Tibial artery (tissue), 4 donors: ENCODE results near the gene OSBPL7.

Experiments used
- DNase-seq, 2 donors: peaks; one replicate each; pipeline ENCODE4 v3.0.0-alpha.2; 2019
- H3K27ac ChIP-seq, 2 donors: fragments of 200-600 bp; sonication (generic) in 1 of 2; 1 replicate in 1 of 2; 2 replicates in 1 of 2; pipeline ENCODE4 v1.5.1; 2018 to 2019; ENCODE audit warnings: mild to moderate bottlenecking in 1 of 2
- H3K27me3 ChIP-seq, 2 donors: fragments of 200-600 bp; sonication (generic) in 1 of 2; one replicate each; pipeline versions ENCODE4 v1.5.1 to v1.6.0; 2016 to 2019
- H3K36me3 ChIP-seq, 3 donors: fragments of 200-600 bp; sonication (generic) in 2 of 3; one replicate each; pipeline ENCODE4 v1.5.1; 2016 to 2019; ENCODE audit warnings: mild to moderate bottlenecking in 2 of 3
- H3K4me1 ChIP-seq, 4 donors: fragments of 200-600 bp; sonication (generic) in 2 of 4; 1 replicate in 3 of 4; 2 replicates in 1 of 4; pipeline ENCODE4 v1.5.1; 2016 to 2019
- H3K4me3 ChIP-seq, 2 donors: fragments of 200-600 bp; sonication (generic) in 1 of 2; 1 replicate in 1 of 2; 2 replicates in 1 of 2; pipeline ENCODE4 v1.5.1; 2018 to 2019; ENCODE audit warnings: mild to moderate bottlenecking in 2 of 2
- H3K9me3 ChIP-seq, 3 donors: fragments of 200-600 bp; sonication (generic) in 1 of 3; one replicate each; pipeline ENCODE4 v1.5.1; 2016 to 2019
- intact Hi-C: fragments of 100-400 bp; cut with DNase I; formaldehyde crosslinking; loops from one replicate; pipeline ENCODE4 v1.15.0; 2023; ENCODE audit warnings: low total_unique reads
- TF ChIP-seq, protein P1 (sequence below), 2 experiments: fragments of 200-600 bp in 1 of 2; fragments of 450-650 bp in 1 of 2; IDR thresholded peaks; one replicate each; pipeline ENCODE4 v1.5.1; 2017 to 2019; ENCODE audit warnings: antibody characterized with exemption in 2 of 2, mild to moderate bottlenecking in 1 of 2, moderate library complexity in 1 of 2

OSBPL7 gene

GRCh38 chr17:47819475-47819874 is 2.1 kb downstream of the OSBPL7 start:
- Histone ChIP-seq H3K27me3 (no peaks in the 10 kb centered on the region), H3K36me3 (peaks cover 23 to 68% (median 60%) of the 10 kb centered on the region in 3 donors), H3K27ac (no peak overlapping the region), H3K9me3 (no peaks in the 10 kb centered on the region), H3K4me3 (no peak overlapping the region), H3K4me1 (peaks cover 6 to 27% (median 16%) of the 10 kb centered on the region in 4 donors)
- no peak for DNase-seq
- TF ChIP-seq, protein P1, sequence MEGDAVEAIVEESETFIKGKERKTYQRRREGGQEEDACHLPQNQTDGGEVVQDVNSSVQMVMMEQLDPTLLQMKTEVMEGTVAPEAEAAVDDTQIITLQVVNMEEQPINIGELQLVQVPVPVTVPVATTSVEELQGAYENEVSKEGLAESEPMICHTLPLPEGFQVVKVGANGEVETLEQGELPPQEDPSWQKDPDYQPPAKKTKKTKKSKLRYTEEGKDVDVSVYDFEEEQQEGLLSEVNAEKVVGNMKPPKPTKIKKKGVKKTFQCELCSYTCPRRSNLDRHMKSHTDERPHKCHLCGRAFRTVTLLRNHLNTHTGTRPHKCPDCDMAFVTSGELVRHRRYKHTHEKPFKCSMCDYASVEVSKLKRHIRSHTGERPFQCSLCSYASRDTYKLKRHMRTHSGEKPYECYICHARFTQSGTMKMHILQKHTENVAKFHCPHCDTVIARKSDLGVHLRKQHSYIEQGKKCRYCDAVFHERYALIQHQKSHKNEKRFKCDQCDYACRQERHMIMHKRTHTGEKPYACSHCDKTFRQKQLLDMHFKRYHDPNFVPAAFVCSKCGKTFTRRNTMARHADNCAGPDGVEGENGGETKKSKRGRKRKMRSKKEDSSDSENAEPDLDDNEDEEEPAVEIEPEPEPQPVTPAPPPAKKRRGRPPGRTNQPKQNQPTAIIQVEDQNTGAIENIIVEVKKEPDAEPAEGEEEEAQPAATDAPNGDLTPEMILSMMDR (IDR thresholded peaks at IDR 0.05): no peak
- intact Hi-C loops: no loop called here

DNA sequence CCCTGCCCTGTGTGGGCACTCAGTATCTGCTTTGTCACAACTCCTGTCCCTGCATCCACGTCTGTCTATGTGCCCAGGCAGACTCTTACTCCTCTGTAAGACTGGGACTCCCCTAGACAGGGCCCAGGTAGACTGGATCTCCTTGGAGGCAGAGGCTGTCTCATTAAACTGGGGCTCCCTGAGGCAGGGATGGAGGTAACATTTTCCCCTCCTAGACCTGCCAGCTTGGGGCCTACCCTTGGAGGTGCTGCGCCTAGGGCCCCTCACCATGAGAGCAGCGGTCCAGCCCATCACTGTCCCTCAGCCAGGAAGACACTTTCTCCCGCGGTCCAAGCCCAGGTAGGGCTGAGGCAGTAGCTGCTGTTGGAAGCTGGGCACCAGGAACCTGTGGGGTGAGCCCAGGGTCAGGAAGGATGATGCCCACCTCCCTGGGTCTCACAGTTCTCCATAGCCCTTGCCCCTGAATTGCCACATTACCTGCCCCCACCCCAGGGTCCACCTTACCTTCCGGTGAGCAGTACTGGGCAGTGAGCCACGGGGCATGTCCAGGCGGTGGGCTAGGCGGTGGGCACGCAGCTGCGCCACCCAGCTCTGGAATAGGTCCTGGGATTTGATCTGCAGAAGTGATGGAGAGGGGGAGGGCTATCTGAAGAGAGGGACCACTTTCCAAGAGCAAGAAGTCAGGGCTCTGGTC is 3.4 kb downstream of the OSBPL7 start:
- H3K27me3 ChIP-seq: no peaks in the 10 kb centered on the region
- no peak overlapping the region for H3K27ac ChIP-seq
- TF ChIP-seq, protein P1 (IDR thresholded peaks at IDR 0.05): no peak
- H3K36me3 ChIP-seq: peaks cover 15 to 68% (median 59%) of the 10 kb centered on the region in 3 donors
- H3K9me3 ChIP-seq: no peaks in the 10 kb centered on the region
- no peak overlapping the region for H3K4me3 ChIP-seq
- no peak for DNase-seq
- intact Hi-C loops: no loop called here
- H3K4me1 ChIP-seq: peaks cover 6 to 27% (median 16%) of the 10 kb centered on the region in 4 donors

DNA sequence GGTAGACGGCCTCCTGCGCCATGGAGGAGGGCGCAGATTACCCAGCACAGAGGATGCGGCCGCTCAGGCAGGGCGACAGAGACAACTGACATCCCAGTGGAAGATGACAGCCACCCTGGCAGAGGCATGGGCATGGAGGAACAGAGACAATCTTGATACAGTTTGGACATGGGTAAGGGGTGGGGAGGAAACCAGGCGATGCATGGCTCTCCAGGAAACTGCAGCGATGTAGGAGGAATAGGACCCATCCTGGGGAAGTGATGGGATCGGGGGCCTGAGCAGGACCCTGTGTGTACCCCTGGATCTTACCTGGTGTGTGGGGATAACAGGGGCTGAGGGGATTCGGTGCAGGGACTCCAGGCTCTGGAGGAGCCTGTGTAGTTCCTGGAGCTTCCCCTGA is 4.6 kb downstream of the OSBPL7 start:
- Histone ChIP-seq H3K36me3 (peaks cover 15 to 77% (median 67%) of the 10 kb centered on the region in 3 donors), H3K9me3 (no peaks in the 10 kb centered on the region), H3K4me1 (peaks cover 4 to 20% (median 11%) of the 10 kb centered on the region in 4 donors), H3K27me3 (no peaks in the 10 kb centered on the region), H3K4me3 (no peak overlapping the region), H3K27ac (no peak overlapping the region)
- intact Hi-C loops: no loop called here
- DNase-seq: no peak
- TF ChIP-seq, protein P1 (IDR thresholded peaks at IDR 0.05): no peak

GRCh38 chr17:47816111-47816735 is 5.4 kb downstream of the OSBPL7 start:
- no peaks in the 10 kb centered on the region for H3K27me3 ChIP-seq
- no peak overlapping the region for H3K27ac ChIP-seq
- TF ChIP-seq, protein P1 (IDR thresholded peaks at IDR 0.05): no peak
- peaks cover 0 to 15% (median 7%) of the 10 kb centered on the region in 4 donors for H3K4me1 ChIP-seq
- peak in 1 of 2 donors; percentile 43 for DNase-seq
- no peak overlapping the region for H3K4me3 ChIP-seq
- H3K36me3 ChIP-seq: peaks cover 15 to 80% (median 67%) of the 10 kb centered on the region in 3 donors
- H3K9me3 ChIP-seq: no peaks in the 10 kb centered on the region
- intact Hi-C loops: no loop called here

DNA sequence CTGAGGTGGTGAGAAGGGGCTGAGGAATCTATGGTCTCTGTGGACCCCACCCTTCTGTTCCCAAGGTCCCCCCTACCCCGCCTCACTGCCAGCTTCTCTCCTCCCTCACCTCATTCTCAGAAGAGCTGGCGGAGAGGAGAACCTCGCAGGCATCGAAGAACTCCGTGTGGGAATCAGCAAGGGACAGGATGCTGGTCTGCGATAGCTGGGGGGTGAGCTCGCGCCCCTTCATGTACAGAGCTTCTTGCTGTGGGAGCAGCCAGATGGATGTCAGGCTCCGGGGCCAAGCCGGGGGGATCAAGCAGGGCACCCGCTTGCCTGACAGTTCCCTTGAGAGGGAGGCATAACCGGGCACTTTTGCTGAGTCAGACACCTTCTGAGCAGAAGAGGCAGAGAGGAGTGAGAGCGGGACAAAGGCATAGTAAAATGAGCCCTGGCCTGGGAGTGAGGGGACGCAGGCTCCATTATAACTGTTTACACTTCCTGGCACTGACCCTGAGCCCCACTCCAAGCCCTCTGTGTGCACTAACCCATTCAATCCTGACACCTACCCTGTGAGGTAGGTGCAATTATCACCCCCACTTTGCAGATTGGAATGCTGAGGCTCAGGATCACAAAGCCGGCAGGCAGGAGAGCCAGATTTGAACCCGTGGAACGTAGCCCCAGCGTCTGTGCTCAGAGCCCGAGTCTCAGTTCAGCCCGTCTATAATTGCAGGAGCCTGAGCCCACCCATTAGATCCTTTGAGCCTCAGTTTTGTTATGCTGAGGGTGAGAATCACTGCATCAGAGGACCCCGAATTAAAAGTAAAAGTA is 6.3 kb downstream of the OSBPL7 start:
- Histone ChIP-seq H3K9me3 (no peaks in the 10 kb centered on the region), H3K36me3 (peaks cover 15 to 84% (median 74%) of the 10 kb centered on the region in 3 donors), H3K4me3 (no peak overlapping the region), H3K27ac (no peak overlapping the region), H3K27me3 (no peaks in the 10 kb centered on the region), H3K4me1 (peaks cover 0 to 6% (median under 1%) of the 10 kb centered on the region in 4 donors)
- intact Hi-C loops: no loop called here
- peak in 1 of 2 donors; percentile 37 for DNase-seq
- TF ChIP-seq, protein P1 (IDR thresholded peaks at IDR 0.05): no peak
